Measurements from ENCODE around the gene TM4SF5. TPM values are rescaled to one million over a fixed set of nuclear protein-coding genes. Genes with fewer than 3 reads are reported as not detected.

Gene TM4SF5
- total RNA-seq, result not detected in 2 replicates

GRCh38 chr17:4771519-4772234 lies at the start of gene TM4SF5:
Gene TM4SF5, plus strand, starts transcription at chr17:4771886. Its CDS starts 37 bp downstream, at chr17:4771923.

GRCh38 chr17:4739122-4740024 lies 32.3 kb upstream of the TM4SF5 start, which contains the start of the genes CXCL16 and ZMYND15:
Gene CXCL16, minus strand, starts transcription at chr17:4739928. Its CDS starts 589 bp downstream, at chr17:4739339.
Gene ZMYND15, plus strand, starts transcription at chr17:4739833. Its CDS starts 716 bp downstream, at chr17:4740549.

GRCh38 chr17:4786106-4786511 lies 14.4 kb downstream of the TM4SF5 start, which contains the start of gene VMO1:
Gene VMO1, minus strand, starts transcription at chr17:4786364. Its CDS starts 12 bp downstream, at chr17:4786352.

GRCh38 chr17:4788807-4789700 lies 17.4 kb downstream of the TM4SF5 start, which contains the start of gene GLTPD2:
Gene GLTPD2, plus strand, starts transcription at chr17:4788964. Its CDS starts 48 bp downstream, at chr17:4789012.

GRCh38 chr17:4802228-4802627 lies 30.5 kb downstream of the TM4SF5 start, which contains the start of gene C17orf114:
Gene C17orf114, minus strand, starts transcription at chr17:4802328.

GRCh38 chr17:4806777-4807604 lies 35.3 kb downstream of the TM4SF5 start, which contains the start of gene PLD2:
Gene PLD2, plus strand, starts transcription at chr17:4807152. Its CDS starts 621 bp downstream, at chr17:4807773.

Other genes starting within 250 kb of the TM4SF5 start
- gene MYBBP1A, start 216.5 kb upstream of the TM4SF5 start, total RNA-seq, result 46.6 and 87.2 TPM in 2 replicates
- not detected in 2 replicates for gene GGT6, start 211.3 kb upstream of the TM4SF5 start, total RNA-seq
- 0.72 TPM in 1 of 2 replicates, not detected in the other for gene SMTNL2, start 187.4 kb upstream of the TM4SF5 start, total RNA-seq
- 0.03 TPM in 1 of 2 replicates, not detected in the other for gene ALOX15, start 130.2 kb upstream of the TM4SF5 start, total RNA-seq
- 61.6 and 68.2 TPM in 2 replicates for gene PELP1, start 67.7 kb upstream of the TM4SF5 start, total RNA-seq
- 4.0 and 5.4 TPM in 2 replicates for gene ARRB2, start 61.3 kb upstream of the TM4SF5 start, total RNA-seq
- gene MED11, start 40.5 kb upstream of the TM4SF5 start, total RNA-seq, result 11.4 and 11.7 TPM in 2 replicates
- gene ZMYND15, start 32.1 kb upstream of the TM4SF5 start, total RNA-seq, result 0.07 and 0.10 TPM in 2 replicates
- 4.0 and 4.5 TPM in 2 replicates for gene CXCL16, start 32.0 kb upstream of the TM4SF5 start, total RNA-seq
- gene VMO1, start 14.5 kb downstream of the TM4SF5 start, total RNA-seq, result 0.33 TPM in 2 replicates
- gene GLTPD2, start 17.1 kb downstream of the TM4SF5 start, total RNA-seq, result not detected in 2 replicates
- 88.0 and 106 TPM in 2 replicates for gene PSMB6, start 24.3 kb downstream of the TM4SF5 start, total RNA-seq
- 16.4 and 25.9 TPM in 2 replicates for gene PLD2, start 35.3 kb downstream of the TM4SF5 start, total RNA-seq
- 49.9 and 73.2 TPM in 2 replicates for gene MINK1, start 61.5 kb downstream of the TM4SF5 start, total RNA-seq
- 6.4 and 9.9 TPM in 2 replicates for gene C17orf107, start 127.7 kb downstream of the TM4SF5 start, total RNA-seq
- 0.33 and 2.8 TPM in 2 replicates for gene CHRNE, start 131.2 kb downstream of the TM4SF5 start, total RNA-seq
- not detected in 2 replicates for gene GP1BA, start 160.4 kb downstream of the TM4SF5 start, total RNA-seq
- gene SLC25A11, start 168.2 kb downstream of the TM4SF5 start, total RNA-seq, result 69.7 and 71.2 TPM in 2 replicates
- gene RNF167, start 168.4 kb downstream of the TM4SF5 start, total RNA-seq, result 26.6 and 27.2 TPM in 2 replicates
- 405 and 683 TPM in 2 replicates for gene PFN1, start 176.6 kb downstream of the TM4SF5 start, total RNA-seq
- gene ENO3, start 179.2 kb downstream of the TM4SF5 start, total RNA-seq, result 3.3 and 3.4 TPM in 2 replicates
- gene SPAG7, start 195.9 kb downstream of the TM4SF5 start, total RNA-seq, result 39.8 and 47.0 TPM in 2 replicates
- 17.1 and 23.0 TPM in 2 replicates for gene CAMTA2, start 215.8 kb downstream of the TM4SF5 start, total RNA-seq
- 0.23 and 0.46 TPM in 2 replicates for gene INCA1, start 225.6 kb downstream of the TM4SF5 start, total RNA-seq
- 83.3 and 112 TPM in 2 replicates for gene KIF1C, start 226.1 kb downstream of the TM4SF5 start, total RNA-seq